HG03025 (cell line): ENCODE results near the gene SPATA6L.

Experiments
- ATAC-seq: cut with Tn5 transposase; IDR thresholded peaks from one replicate; pipeline ENCODE4 v1.9.1; 2021; ENCODE audit warnings: mild to moderate bottlenecking, moderate library complexity; ENCODE audit not compliant: unreplicated experiment, low FRiP score

Gene SPATA6L

GRCh38 chr9:4559261-4560182 is 106.8 kb downstream of the SPATA6L start:
- peak; percentile 63 for ATAC-seq

- no peak for ATAC-seq
These were observed 107.8 kb downstream of the SPATA6L start for GRCh38 chr9:4558371-4558998.

- no peak for ATAC-seq
These were observed 111.0 kb downstream of the SPATA6L start for GRCh38 chr9:4555236-4555635.

DNA sequence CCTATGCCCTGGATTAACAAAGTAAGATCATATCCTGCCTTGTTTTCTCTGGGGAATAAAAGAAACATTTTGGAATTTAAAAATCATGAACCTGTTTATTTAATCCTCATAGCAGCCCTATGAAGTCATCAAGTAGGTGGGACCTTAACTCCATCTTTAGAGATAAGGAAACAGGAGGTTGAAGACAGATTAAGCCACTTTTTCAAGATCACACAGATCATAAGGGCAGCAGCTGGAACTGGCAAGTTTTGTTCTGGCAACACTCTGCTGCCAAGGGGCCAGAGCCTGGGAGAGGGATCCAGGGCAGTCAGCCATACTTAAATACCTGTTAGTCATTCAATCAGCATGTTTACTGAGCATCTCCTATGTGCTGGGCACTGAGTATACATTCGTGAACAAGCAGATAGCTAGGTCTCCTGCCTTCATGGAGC is 112.3 kb downstream of the SPATA6L start:
- no peak for ATAC-seq

- no peak for ATAC-seq
These were observed 115.3 kb downstream of the SPATA6L start for GRCh38 chr9:4550777-4551484.

- no peak for ATAC-seq
These were observed 116.5 kb downstream of the SPATA6L start for GRCh38 chr9:4549751-4550295.

- no peak for ATAC-seq
These were observed 117.2 kb downstream of the SPATA6L start for GRCh38 chr9:4548811-4549725.
